GM21529 (cell line): ENCODE data around the gene TUBA1B.

ENCODE experiments used
- ATAC-seq: cut with Tn5 transposase; IDR thresholded peaks from one replicate; pipeline ENCODE4 v1.9.1; 2021; ENCODE audit not compliant: unreplicated experiment

Gene TUBA1B

DNA sequence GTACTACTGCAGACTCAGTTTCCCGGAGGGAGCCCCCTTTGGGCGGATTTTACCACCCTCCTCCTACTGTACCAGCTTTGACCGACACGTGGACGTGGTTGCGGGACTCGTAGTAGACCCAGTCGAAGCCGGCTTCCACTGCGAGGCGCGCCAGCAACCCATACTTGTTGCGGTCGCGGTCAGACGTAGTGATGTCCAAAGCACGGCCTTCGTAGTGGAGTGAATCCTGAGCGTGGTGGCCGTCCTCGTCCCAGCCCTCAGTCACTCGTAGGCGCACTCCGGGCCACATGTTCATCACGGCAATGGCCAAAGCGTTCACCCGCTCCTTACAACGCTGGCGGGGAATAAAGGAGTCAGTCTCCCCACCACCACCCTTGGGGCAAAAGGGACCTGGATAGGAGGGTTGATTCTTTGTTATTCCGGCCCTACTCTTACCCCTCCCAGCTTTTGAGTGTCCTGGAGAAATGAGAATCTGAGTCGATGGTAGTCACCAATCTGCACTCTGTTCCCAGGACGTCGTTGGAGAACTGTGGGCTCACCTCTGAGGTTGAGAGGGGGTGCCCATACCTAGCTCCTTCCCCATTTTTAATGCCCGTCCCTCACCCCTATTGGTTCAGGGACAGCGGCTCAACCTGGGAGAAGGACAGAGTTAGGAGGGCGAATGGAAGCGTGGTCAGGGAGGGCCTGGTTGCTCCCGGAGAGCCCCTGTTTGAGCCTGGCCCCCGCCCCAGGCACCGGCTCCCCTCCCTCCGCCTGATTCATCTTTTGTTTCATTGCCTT is 39.9 kb downstream of the TUBA1B start:
- ATAC-seq, result no peak

DNA sequence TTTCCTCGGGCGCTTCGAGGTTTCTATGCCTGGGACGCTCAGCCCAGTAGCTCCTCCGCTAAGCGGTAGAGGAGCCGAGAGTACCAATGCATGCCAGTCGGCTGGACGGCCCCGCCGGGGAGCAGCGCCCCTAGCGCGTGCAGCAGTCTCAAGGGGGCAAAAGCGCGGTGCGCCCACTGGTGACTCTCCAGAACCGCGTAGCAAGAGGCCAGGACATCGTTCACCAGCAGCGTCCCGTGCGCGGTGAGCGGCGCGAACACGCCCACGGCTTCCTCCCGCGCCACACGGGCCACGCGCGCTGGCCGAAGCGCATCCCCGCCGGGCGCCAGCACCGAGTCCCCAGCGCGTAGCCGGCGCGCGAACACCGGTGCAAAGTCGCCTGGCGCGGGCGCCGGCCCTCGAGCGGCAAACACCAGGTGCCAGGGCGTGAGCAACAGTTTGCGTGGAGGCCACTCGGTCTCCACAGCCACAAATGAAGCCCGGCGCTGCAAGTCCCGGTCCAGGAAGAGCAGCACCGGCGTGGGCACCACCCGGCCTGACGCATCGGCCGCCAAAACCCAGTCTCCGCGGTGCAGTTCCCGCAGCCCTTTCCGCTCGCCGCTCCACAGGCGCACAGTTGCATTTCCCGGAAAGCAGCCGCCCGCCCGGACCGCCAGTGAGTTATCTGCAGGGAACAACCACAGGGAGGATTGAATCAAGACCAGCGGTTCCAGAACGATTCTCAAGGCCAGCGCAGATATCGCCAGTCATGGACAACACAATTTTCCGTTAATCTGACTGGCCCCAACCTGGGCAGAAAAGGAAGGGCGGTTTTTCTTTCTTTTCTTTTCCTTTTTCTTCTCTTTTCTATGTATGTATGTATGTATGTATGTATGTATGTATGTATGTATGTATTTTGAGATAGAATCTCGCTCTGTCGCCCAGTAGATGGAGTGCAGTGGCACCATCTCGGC is 41.1 kb downstream of the TUBA1B start:
- no peak for ATAC-seq

- ATAC-seq, result no peak
Measured at GRCh38 chr12:49088932-49089330, 42.3 kb downstream of the TUBA1B start.

DNA sequence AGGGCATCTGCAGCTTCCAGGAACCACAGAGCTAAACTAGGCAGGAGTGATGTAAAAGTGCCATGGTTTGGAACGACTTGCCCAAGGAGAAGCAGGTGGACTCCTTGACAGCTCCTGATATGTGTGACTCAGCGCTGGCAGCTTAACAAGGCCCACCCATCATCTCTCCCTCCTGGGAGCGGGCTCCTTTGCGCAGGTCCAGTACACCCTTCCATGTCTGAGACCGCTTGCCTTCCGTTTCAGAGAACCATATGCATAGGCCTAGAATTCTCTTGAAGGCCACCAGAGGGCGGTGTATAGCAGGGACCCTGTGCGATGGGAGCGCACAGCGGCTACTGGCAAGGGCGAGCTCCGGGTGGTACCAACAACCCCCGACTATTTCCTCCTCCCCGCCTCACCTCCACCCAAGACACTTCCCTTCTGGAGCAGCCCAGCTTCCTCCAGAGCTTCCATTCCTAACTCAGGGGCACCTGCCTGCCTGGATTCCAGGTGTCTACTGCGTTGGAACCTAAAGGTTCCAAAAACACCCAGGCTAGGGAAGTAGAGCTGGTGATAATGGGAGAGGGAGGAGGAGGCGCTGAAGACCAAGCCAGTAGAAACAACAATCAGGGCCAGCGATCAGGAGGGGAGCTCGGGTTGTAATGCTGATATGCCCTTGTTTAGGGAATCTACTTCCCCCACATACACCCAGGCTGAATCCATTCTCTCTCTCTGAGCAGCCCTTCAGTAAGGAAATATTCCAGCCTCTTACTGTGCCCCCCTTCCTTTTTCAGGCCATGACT is 42.9 kb downstream of the TUBA1B start:
- ATAC-seq, result peak; percentile 87

GRCh38 chr12:49086116-49086515 is 45.1 kb downstream of the TUBA1B start:
- ATAC-seq, result no peak

- no peak for ATAC-seq
Measured at GRCh38 chr12:49084438-49084837, 46.8 kb downstream of the TUBA1B start.

DNA sequence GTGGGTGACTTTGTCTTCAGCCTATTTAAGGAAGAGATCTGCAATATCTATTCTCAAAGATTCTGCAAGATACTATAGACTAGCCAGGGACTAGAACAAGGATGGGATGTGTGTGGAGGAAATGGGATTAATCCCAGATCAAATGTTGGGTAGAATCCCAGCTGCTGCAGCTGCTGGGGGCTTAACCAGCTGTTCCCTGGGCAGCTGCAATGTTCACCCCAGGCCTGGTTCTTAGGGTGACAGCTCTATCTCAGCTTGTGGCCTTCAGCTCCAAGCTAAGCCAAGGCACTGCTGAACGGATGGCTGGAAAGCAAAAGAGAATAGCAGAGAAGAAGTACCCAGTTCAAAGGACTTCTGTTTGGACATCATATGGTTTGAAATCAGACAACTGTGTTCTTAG is 51.4 kb downstream of the TUBA1B start:
- ATAC-seq, result no peak
